ENCODE data around the gene SLC7A6. TPM values are rescaled to one million over a fixed set of nuclear protein-coding genes. Genes with fewer than 3 reads are reported as not detected.
A peak's percentile ranks its signal among the peaks of the same experiment; 100 is the strongest.

The SLC7A6 gene
- total and polyA plus RNA-seq, 5 donors, result 25.0 to 60.7 (median 45.0) TPM

DNA sequence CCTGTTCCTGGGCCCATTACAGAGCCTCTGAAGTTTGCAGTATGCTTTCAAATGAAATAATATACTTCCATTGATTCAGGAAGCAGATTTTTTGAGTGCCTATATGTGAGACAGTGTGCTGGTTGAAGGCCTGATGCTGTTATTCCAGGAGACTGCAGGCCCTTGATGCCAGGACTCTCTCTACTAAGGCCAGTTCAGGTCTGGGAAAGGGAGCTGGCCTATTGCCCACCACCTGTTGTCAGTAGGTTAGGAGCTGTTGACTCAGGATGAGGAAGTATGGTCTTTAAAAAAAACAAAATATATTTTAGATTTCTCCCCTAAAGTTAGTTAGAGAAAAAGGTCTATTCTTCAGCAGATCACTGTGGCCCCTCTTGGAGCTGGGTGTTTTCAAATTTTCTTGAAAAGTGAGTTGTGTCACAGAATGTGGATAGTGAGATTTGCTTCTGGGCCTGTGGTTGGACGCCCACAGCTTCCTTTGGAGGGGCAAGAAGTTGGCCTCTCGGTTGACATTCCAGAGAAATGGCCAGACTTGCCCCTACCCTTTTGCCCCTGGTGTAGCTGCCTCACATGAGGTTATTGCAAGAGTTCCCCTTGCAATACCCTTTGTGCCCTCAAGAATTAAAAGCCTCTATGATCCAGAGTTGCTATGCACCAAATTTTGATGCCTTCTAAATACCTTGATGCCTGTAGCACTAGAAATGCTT lies 36.3 kb upstream of the SLC7A6 start:
- WGBS, result 67% methylated on average over 2 of the region's 2 CpGs
- ATAC-seq, result no peak
- intact Hi-C loops (cut with DNase I), result loop anchor here in 3 of 4 donors (5.0 to 10.0 kb wide), 4 partner anchors 133 to 233 kb away; partner anchors contain the start of genes DPEP2 (in 1 of the 3) and NFATC3 (in 1 of the 3)
- no peaks in the 10 kb centered on the region for H3K9me3 ChIP-seq (ENCODE audit: control insufficient read depth, low read length)
- no peaks in the 10 kb centered on the region for H3K4me1 ChIP-seq (ENCODE audit: control insufficient read depth, insufficient read depth, low read length)
- no peak overlapping the region for H3K4me3 ChIP-seq (ENCODE audit: low read length)
- H3K27me3 ChIP-seq (ENCODE audit: control insufficient read depth, insufficient read depth), result no peaks in the 10 kb centered on the region
- no peak overlapping the region for H3K27ac ChIP-seq (ENCODE audit: low read length)
- no peak for DNase-seq

- intact Hi-C loops (cut with DNase I), result loop anchor here in 3 of 4 donors (5.0 to 10.0 kb wide), 4 partner anchors 134 to 234 kb away; partner anchors contain the start of genes DPEP2 (in 1 of the 3) and NFATC3 (in 1 of the 3)
- no peaks in the 10 kb centered on the region for H3K4me1 ChIP-seq (ENCODE audit: control insufficient read depth, insufficient read depth, low read length)
- WGBS, result 79% methylated on average over 3 of the region's 3 CpGs
- DNase-seq, result no peak
- no peak overlapping the region for H3K4me3 ChIP-seq (ENCODE audit: low read length)
- no peak overlapping the region for H3K27ac ChIP-seq (ENCODE audit: low read length)
- no peaks in the 10 kb centered on the region for H3K9me3 ChIP-seq (ENCODE audit: control insufficient read depth, low read length)
- ATAC-seq, result no peak
- H3K27me3 ChIP-seq (ENCODE audit: control insufficient read depth, insufficient read depth), result no peaks in the 10 kb centered on the region
Observed at GRCh38 chr16:68228652-68229051, 35.7 kb upstream of the SLC7A6 start.

DNA sequence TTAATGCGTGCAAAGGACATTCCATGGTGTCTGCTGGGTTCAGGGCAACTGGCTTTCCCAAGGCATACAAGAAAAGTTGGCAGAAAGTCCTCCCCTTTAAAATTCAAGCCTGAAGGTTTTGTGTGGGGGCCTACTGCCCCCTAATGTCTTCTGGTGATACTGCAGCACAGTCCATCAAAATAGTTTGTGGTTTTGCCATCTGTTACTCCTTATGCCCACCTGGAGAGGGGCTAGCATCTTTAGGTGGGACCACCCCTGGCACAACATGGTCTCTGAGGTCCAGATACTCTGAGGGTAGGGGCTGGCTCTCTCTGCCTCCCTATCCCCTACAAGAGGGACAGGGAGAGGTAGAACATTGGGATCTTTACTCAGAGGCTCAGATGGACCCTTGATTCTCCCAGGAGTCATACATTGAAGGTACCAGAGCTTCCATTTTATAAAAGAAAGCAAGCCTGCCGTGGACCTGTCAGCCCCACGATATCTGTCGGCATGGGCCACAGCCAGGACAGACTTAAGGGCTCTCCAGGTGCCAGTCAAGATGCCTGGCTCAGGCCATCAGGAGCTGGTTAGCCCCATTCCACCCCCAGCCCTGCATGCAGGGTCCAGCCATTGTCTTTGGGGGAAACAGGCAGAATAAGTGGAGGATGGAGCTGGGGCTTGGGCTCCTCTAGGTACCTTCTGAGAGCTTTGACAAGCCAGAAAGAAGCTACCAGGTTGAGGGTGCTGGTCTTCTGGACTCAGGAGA lies 34.7 kb upstream of the SLC7A6 start:
- no peaks in the 10 kb centered on the region for H3K4me1 ChIP-seq (ENCODE audit: control insufficient read depth, insufficient read depth, low read length)
- DNase-seq, result no peak
- peak in 1 of 2 donors; percentile 33 for ATAC-seq
- intact Hi-C loops (cut with DNase I), result loop anchor here in 3 of 4 donors (5.0 to 10.0 kb wide), 4 partner anchors 135 to 235 kb away; partner anchors contain the start of genes DPEP2 (in 2 of the 3) and NFATC3 (in 1 of the 3)
- no peak overlapping the region for H3K4me3 ChIP-seq (ENCODE audit: low read length)
- H3K27ac ChIP-seq (ENCODE audit: low read length), result no peak overlapping the region
- WGBS, result 70% methylated on average over 4 of the region's 4 CpGs
- no peaks in the 10 kb centered on the region for H3K9me3 ChIP-seq (ENCODE audit: control insufficient read depth, low read length)
- H3K27me3 ChIP-seq (ENCODE audit: control insufficient read depth, insufficient read depth), result no peaks in the 10 kb centered on the region

GRCh38 chr16:68230176-68230571 lies 34.2 kb upstream of the SLC7A6 start:
- no peak overlapping the region for H3K4me3 ChIP-seq (ENCODE audit: low read length)
- 93% methylated on average over 9 of the region's 9 CpGs for WGBS
- no peak for ATAC-seq
- H3K27ac ChIP-seq (ENCODE audit: low read length), result no peak overlapping the region
- no peaks in the 10 kb centered on the region for H3K4me1 ChIP-seq (ENCODE audit: control insufficient read depth, insufficient read depth, low read length)
- intact Hi-C loops (cut with DNase I), result loop anchor here in 1 of 4 donors (10.0 kb wide), 1 partner anchor 235 kb away; the partner anchor contains the start of gene DPEP2
- no peaks in the 10 kb centered on the region for H3K27me3 ChIP-seq (ENCODE audit: control insufficient read depth, insufficient read depth)
- DNase-seq, result no peak
- H3K9me3 ChIP-seq (ENCODE audit: control insufficient read depth, low read length), result no peaks in the 10 kb centered on the region

- intact Hi-C loops (cut with DNase I), result loop anchor here in 1 of 4 donors (10.0 kb wide), 1 partner anchor 236 kb away; the partner anchor contains the start of gene DPEP2
- ATAC-seq, result no peak
- H3K27ac ChIP-seq (ENCODE audit: low read length), result no peak overlapping the region
- no peaks in the 10 kb centered on the region for H3K27me3 ChIP-seq (ENCODE audit: control insufficient read depth, insufficient read depth)
- H3K4me3 ChIP-seq (ENCODE audit: low read length), result no peak overlapping the region
- WGBS, result 94% methylated on average over 12 of the region's 12 CpGs
- H3K4me1 ChIP-seq (ENCODE audit: control insufficient read depth, insufficient read depth, low read length), result no peaks in the 10 kb centered on the region
- H3K9me3 ChIP-seq (ENCODE audit: control insufficient read depth, low read length), result no peaks in the 10 kb centered on the region
- no peak for DNase-seq
Observed at GRCh38 chr16:68230956-68231355, 33.4 kb upstream of the SLC7A6 start.

GRCh38 chr16:68231384-68232136 lies 32.8 kb upstream of the SLC7A6 start:
- Histone ChIP-seq H3K4me3 (ENCODE audit: low read length) (no peak overlapping the region), H3K4me1 (ENCODE audit: control insufficient read depth, insufficient read depth, low read length) (no peaks in the 10 kb centered on the region), H3K27ac (ENCODE audit: low read length) (no peak overlapping the region), H3K9me3 (ENCODE audit: control insufficient read depth, low read length) (no peaks in the 10 kb centered on the region), H3K27me3 (ENCODE audit: control insufficient read depth, insufficient read depth) (no peaks in the 10 kb centered on the region)
- DNase-seq, result no peak
- no peak for ATAC-seq
- intact Hi-C loops (cut with DNase I), result loop anchor here in 1 of 4 donors (10.0 kb wide), 1 partner anchor 237 kb away; the partner anchor contains the start of gene DPEP2
- 88% methylated on average over 26 of the region's 26 CpGs for WGBS

DNA sequence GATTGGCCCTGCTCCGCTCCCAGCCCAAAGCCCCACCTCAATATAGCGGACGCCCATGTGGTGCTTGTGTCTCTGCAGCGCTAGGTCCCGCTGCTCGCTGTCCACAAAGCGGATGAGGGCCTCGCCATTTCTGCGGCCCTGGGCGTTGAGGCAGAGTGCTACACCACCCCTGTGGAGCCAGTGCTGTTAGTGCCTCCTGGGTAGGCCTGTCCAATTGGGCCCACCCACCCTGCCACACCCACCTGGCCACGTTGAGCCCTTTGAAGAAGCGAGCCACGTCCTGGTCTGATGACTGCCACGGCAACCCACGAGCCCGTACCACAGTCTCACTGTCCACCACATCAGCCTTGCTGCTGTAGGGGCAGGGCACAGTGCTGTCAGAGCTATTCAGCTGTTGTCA lies 32.0 kb upstream of the SLC7A6 start:
- no peak for ATAC-seq
- 81% methylated on average over 16 of the region's 16 CpGs for WGBS

DNA sequence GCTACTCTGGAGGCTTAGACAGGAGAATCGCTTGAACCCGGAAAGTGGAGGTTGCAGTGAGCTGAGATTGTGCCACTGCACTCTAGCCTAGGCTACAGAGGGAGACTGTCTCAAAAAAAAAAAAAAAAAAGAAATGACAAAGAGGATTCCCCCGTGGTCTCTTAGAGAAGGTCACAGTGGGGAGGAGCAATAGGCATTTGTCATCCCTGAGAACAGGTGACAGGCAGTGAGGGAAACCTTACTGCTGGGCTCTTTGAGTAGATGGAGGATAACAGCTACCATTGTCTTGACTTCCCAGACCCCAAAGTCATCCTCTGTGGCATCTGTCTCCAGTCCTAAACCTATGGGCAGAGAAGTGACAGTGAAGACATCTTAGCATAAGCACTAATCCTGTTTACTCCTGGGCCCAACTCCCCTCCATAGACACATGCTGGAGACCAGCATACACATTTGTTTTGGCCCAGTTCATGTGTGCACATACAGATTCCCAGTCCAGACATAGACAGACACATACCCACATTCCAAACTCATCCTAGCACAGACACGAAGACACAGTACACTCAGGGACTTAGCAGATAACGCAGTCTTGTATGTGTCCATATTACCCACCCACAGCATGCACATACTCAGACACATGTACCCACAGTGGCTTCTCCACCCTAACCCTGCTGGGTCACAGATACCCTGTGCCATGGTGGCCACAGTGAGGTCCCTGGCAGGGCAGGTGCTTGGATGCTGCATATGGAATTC lies 31.1 kb upstream of the SLC7A6 start:
- Histone ChIP-seq H3K4me1 (ENCODE audit: control insufficient read depth, insufficient read depth, low read length) (no peaks in the 10 kb centered on the region), H3K27ac (ENCODE audit: low read length) (no peak overlapping the region), H3K27me3 (ENCODE audit: control insufficient read depth, insufficient read depth) (no peaks in the 10 kb centered on the region), H3K4me3 (ENCODE audit: low read length) (no peak overlapping the region), H3K9me3 (ENCODE audit: control insufficient read depth, low read length) (no peaks in the 10 kb centered on the region)
- DNase-seq, result no peak
- intact Hi-C loops (cut with DNase I), result loop anchor here in 1 of 4 donors (10.0 kb wide), 1 partner anchor 238 kb away; the partner anchor contains the start of gene DPEP2
- 79% methylated on average over 5 of the region's 5 CpGs for WGBS
- no peak for ATAC-seq

More for the DNA sequence above, 32.0 kb upstream of the SLC7A6 start:
- no peak for DNase-seq
- Histone ChIP-seq H3K27me3 (ENCODE audit: control insufficient read depth, insufficient read depth) (no peaks in the 10 kb centered on the region), H3K4me3 (ENCODE audit: low read length) (no peak overlapping the region), H3K4me1 (ENCODE audit: control insufficient read depth, insufficient read depth, low read length) (no peaks in the 10 kb centered on the region), H3K9me3 (ENCODE audit: control insufficient read depth, low read length) (no peaks in the 10 kb centered on the region), H3K27ac (ENCODE audit: low read length) (no peak overlapping the region)
- intact Hi-C loops (cut with DNase I), result loop anchor here in 1 of 4 donors (10.0 kb wide), 1 partner anchor 238 kb away; the partner anchor contains the start of gene DPEP2

- intact Hi-C loops (cut with DNase I), result loop anchor here in 1 of 4 donors (10.0 kb wide), 1 partner anchor 239 kb away; the partner anchor contains the start of gene DPEP2
- Histone ChIP-seq H3K4me3 (ENCODE audit: low read length) (no peak overlapping the region), H3K27me3 (ENCODE audit: control insufficient read depth, insufficient read depth) (no peaks in the 10 kb centered on the region), H3K4me1 (ENCODE audit: control insufficient read depth, insufficient read depth, low read length) (no peaks in the 10 kb centered on the region), H3K27ac (ENCODE audit: low read length) (no peak overlapping the region), H3K9me3 (ENCODE audit: control insufficient read depth, low read length) (no peaks in the 10 kb centered on the region)
- 88% methylated on average over 8 of the region's 8 CpGs for WGBS
- DNase-seq, result no peak
- no peak for ATAC-seq
Observed at GRCh38 chr16:68233835-68234187, 30.5 kb upstream of the SLC7A6 start.
